Activated CD4-positive, CD25-positive, alpha-beta regulatory T cell treated with anti-CD3 and anti-CD28 coated beads, Interleukin-2, amount 50 U/mL, for 24 hours (primary cell): Measurements from ENCODE around the gene FAM187B.

ENCODE experiments used
- ATAC-seq, 2 donors: fragments of 150-1000 bp; cut with Tn5 transposase; one replicate each; pipeline ENCODE4 v1.10.0; 2021; ENCODE audit warnings: mild to moderate bottlenecking in 1 of 2, moderate library complexity in 1 of 2

Gene FAM187B

GRCh38 chr19:35228177-35228930 lies at the start of gene FAM187B:
Gene FAM187B (minus strand): TSS chr19:35228739. CDS start chr19:35228680, 59 bp downstream.
- ATAC-seq = no peak

GRCh38 chr19:35276706-35277281 lies 48.3 kb upstream of the FAM187B start:
- no peak for ATAC-seq

- no peak for ATAC-seq
These were observed 45.8 kb upstream of the FAM187B start for GRCh38 chr19:35274323-35274722.

- no peak for ATAC-seq
These were observed 45.2 kb upstream of the FAM187B start for GRCh38 chr19:35273686-35274259.

GRCh38 chr19:35272954-35273649 lies 44.6 kb upstream of the FAM187B start:
- ATAC-seq = no peak

- no peak for ATAC-seq
These were observed 43.7 kb upstream of the FAM187B start for GRCh38 chr19:35272122-35272719.

GRCh38 chr19:35271546-35271945 lies 43.0 kb upstream of the FAM187B start:
- no peak for ATAC-seq

- no peak for ATAC-seq
These were observed 41.9 kb upstream of the FAM187B start for GRCh38 chr19:35270381-35270811.

GRCh38 chr19:35269438-35270117 lies 41.0 kb upstream of the FAM187B start:
- peak; percentile 59 to 64 for ATAC-seq

- peak; percentile 39 to 41 for ATAC-seq
These were observed 40.2 kb upstream of the FAM187B start, which contains the start of gene USF2 for GRCh38 chr19:35268536-35269437. Gene USF2 (plus strand): TSS chr19:35268962. CDS start chr19:35269102, 140 bp downstream.

GRCh38 chr19:35267818-35268535 lies 39.4 kb upstream of the FAM187B start:
- ATAC-seq = peak; percentile 65 to 66

GRCh38 chr19:35267353-35267817 lies 38.8 kb upstream of the FAM187B start:
- peak; percentile 11 to 14 for ATAC-seq

- ATAC-seq = no peak
These were observed 38.2 kb upstream of the FAM187B start for GRCh38 chr19:35266520-35267352.

GRCh38 chr19:35265900-35266519 lies 37.5 kb upstream of the FAM187B start:
- no peak for ATAC-seq

- no peak for ATAC-seq
These were observed 36.8 kb upstream of the FAM187B start for GRCh38 chr19:35265126-35265899.

GRCh38 chr19:35264268-35265125 lies 36.0 kb upstream of the FAM187B start:
- ATAC-seq = no peak
